ENCODE measurements around the gene ZNF768. TPM values are rescaled to one million over a fixed set of nuclear protein-coding genes. Genes with fewer than 3 reads are reported as not detected.
A peak's percentile ranks its signal among the peaks of the same experiment; 100 is the strongest.

Gene ZNF768
- total and polyA plus RNA-seq, 4 donors: 11.2 to 55.7 (median 45.8) TPM

DNA sequence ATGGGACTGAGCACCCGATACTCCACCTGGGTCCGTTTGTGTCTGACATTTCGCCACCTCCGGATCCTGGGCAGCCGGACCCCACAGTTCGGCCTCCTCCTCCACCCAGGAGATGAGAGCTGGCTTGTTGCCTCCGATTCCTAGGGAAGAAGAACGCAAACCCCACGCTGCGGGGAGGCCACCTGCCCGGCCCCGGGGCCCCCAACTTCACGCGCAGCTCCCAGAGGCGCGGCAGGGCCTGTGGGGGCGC lies 31.3 kb upstream of the ZNF768 start:
- no peak for DNase-seq (ENCODE audit: low read depth in 4 of 6, low spot score in 6 of 6)
- H3K27ac ChIP-seq (ENCODE audit: low read depth, low read length): peak overlapping the region; percentile 97
- H3K36me3 ChIP-seq (ENCODE audit: control insufficient read depth, insufficient read depth, low read length): peaks cover 37% of the 10 kb centered on the region
- peaks cover 34% of the 10 kb centered on the region for H3K4me1 ChIP-seq (ENCODE audit: control insufficient read depth, insufficient read depth, low read length)
- H3K4me3 ChIP-seq (ENCODE audit: low read depth, low read length): peak overlapping the region; percentile 96
- WGBS (ENCODE audit: insufficient coverage): under 1% methylated on average over 17 of the region's 17 CpGs
- peaks cover 2% of the 10 kb centered on the region for H3K27me3 ChIP-seq (ENCODE audit: control insufficient read depth, insufficient read depth, low read length)
- no peaks in the 10 kb centered on the region for H3K9me3 ChIP-seq (ENCODE audit: control insufficient read depth, insufficient read depth, low read length)

GRCh38 chr16:30556125-30556473 lies 29.7 kb upstream of the ZNF768 start:
- Histone ChIP-seq H3K4me1 (ENCODE audit: control insufficient read depth, insufficient read depth, low read length) (peaks cover 29% of the 10 kb centered on the region), H3K27me3 (ENCODE audit: control insufficient read depth, insufficient read depth, low read length) (no peaks in the 10 kb centered on the region), H3K4me3 (ENCODE audit: low read depth, low read length) (no peak overlapping the region), H3K9me3 (ENCODE audit: control insufficient read depth, insufficient read depth, low read length) (no peaks in the 10 kb centered on the region), H3K27ac (ENCODE audit: low read depth, low read length) (no peak overlapping the region), H3K36me3 (ENCODE audit: control insufficient read depth, insufficient read depth, low read length) (peaks cover 40% of the 10 kb centered on the region)
- 78% methylated on average over 10 of the region's 10 CpGs for WGBS (ENCODE audit: insufficient coverage)
- DNase-seq (ENCODE audit: low read depth in 4 of 6, low spot score in 6 of 6): no peak

DNA sequence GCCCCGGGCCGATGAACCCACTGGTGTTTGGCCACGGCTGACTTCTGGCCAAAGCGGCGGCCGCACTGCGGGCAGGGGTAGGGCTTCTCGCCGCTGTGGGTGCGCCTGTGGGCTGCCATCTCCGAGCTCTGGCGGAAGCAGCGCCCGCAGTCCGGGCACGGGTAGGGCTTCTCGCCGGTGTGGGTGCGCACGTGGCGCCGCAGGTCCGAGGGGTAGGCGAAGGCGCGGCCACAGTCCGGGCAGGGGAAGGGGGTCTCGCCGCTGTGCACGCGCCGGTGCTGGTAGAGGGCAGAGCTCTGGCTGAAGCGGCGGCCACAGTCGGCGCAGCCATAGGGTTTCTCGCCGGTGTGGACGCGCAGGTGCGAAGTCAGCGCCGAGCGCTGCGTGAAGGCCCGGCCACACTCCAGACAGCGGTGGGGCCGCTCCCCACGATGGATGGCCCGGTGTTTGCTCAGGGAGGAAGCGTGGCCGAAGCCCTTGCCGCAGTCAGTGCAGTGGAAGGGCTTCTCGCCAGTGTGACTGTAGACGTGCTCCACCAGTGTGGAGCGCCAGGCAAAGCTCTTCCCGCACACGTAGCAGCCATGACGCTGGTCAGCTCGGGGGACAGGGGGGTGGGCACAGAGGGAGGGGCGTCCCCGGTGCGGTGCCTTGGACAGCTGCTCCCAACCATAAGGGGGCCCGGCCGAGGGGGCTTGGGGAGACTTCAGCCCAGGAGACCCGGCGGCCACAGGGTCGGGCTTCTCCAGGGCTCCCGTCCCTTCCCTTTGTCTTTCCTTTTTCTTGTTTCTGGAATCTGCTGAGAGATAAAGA lies 29.2 kb upstream of the ZNF768 start:
- 97% methylated on average over 64 of the region's 69 CpGs for WGBS (ENCODE audit: insufficient coverage)

GRCh38 chr16:30554557-30555314 lies 28.4 kb upstream of the ZNF768 start:
- Histone ChIP-seq H3K4me1 (ENCODE audit: control insufficient read depth, insufficient read depth, low read length) (peaks cover 27% of the 10 kb centered on the region), H3K27me3 (ENCODE audit: control insufficient read depth, insufficient read depth, low read length) (no peaks in the 10 kb centered on the region), H3K4me3 (ENCODE audit: low read depth, low read length) (no peak overlapping the region), H3K27ac (ENCODE audit: low read depth, low read length) (no peak overlapping the region), H3K36me3 (ENCODE audit: control insufficient read depth, insufficient read depth, low read length) (peaks cover 40% of the 10 kb centered on the region), H3K9me3 (ENCODE audit: control insufficient read depth, insufficient read depth, low read length) (no peaks in the 10 kb centered on the region)
- WGBS (ENCODE audit: insufficient coverage): 96% methylated on average over 16 of the region's 18 CpGs
- DNase-seq (ENCODE audit: low read depth in 4 of 6, low spot score in 6 of 6): no peak

More for the DNA sequence above, 29.2 kb upstream of the ZNF768 start:
- no peak overlapping the region for H3K27ac ChIP-seq (ENCODE audit: low read depth, low read length)
- peaks cover 40% of the 10 kb centered on the region for H3K36me3 ChIP-seq (ENCODE audit: control insufficient read depth, insufficient read depth, low read length)
- H3K9me3 ChIP-seq (ENCODE audit: control insufficient read depth, insufficient read depth, low read length): no peaks in the 10 kb centered on the region
- no peak overlapping the region for H3K4me3 ChIP-seq (ENCODE audit: low read depth, low read length)
- no peaks in the 10 kb centered on the region for H3K27me3 ChIP-seq (ENCODE audit: control insufficient read depth, insufficient read depth, low read length)
- H3K4me1 ChIP-seq (ENCODE audit: control insufficient read depth, insufficient read depth, low read length): peaks cover 27% of the 10 kb centered on the region
- DNase-seq (ENCODE audit: low read depth in 4 of 6, low spot score in 6 of 6): no peak

DNA sequence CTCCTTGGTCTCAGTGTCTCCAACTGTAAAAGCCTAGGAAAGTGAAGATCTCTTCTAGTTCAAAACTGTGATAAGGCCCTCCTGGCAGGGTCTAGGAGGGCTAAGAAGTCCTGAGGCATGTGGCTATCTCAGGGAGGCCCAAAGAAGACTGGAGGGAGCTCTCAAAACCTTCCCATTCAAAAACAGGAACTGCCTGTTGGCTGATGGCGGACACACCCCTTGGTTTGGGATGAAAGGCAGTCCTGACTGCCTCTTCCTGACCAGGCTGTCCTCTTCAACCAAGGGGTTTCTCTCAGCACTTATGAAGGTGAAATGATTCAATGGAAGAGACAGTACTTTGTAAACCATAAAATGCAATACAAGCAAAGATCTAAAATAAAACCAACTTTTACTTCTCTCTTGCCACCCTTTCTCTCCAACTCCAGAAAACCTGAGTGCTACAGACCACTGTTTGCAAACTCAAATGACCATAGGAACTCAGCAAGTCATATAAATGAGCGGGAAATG lies 27.1 kb upstream of the ZNF768 start:
- Histone ChIP-seq H3K27ac (ENCODE audit: low read depth, low read length) (no peak overlapping the region), H3K9me3 (ENCODE audit: control insufficient read depth, insufficient read depth, low read length) (no peaks in the 10 kb centered on the region), H3K4me1 (ENCODE audit: control insufficient read depth, insufficient read depth, low read length) (peaks cover 21% of the 10 kb centered on the region), H3K36me3 (ENCODE audit: control insufficient read depth, insufficient read depth, low read length) (peaks cover 40% of the 10 kb centered on the region), H3K4me3 (ENCODE audit: low read depth, low read length) (no peak overlapping the region), H3K27me3 (ENCODE audit: control insufficient read depth, insufficient read depth, low read length) (no peaks in the 10 kb centered on the region)
- no peak for DNase-seq (ENCODE audit: low read depth in 4 of 6, low spot score in 6 of 6)
- WGBS (ENCODE audit: insufficient coverage): no CpG with 5 or more reads among the region's 2 CpGs

DNA sequence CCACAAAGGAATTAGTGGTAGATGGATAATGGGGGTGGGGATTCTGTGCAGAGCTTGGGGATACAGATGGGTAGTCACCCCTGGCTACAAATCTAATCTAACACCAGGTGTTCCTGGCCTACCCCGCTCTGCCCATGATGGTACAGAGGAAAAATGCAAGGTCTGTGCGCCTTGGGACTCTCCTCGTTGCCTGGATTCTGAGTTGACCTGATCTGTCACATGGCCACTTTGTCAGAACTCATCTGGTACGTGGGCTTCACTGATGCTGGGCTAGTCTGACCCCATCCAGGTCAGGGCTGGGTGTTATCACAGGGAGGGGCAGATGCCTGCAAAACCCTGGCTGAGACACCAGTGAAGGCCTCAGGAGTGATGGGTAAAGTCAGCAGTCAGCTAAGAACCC lies 26.6 kb upstream of the ZNF768 start:
- WGBS (ENCODE audit: insufficient coverage): 92% methylated on average over 4 of the region's 4 CpGs
- H3K4me1 ChIP-seq (ENCODE audit: control insufficient read depth, insufficient read depth, low read length): peaks cover 20% of the 10 kb centered on the region
- H3K27me3 ChIP-seq (ENCODE audit: control insufficient read depth, insufficient read depth, low read length): no peaks in the 10 kb centered on the region
- DNase-seq (ENCODE audit: low read depth in 4 of 6, low spot score in 6 of 6): no peak
- H3K4me3 ChIP-seq (ENCODE audit: low read depth, low read length): no peak overlapping the region
- H3K9me3 ChIP-seq (ENCODE audit: control insufficient read depth, insufficient read depth, low read length): no peaks in the 10 kb centered on the region
- H3K27ac ChIP-seq (ENCODE audit: low read depth, low read length): no peak overlapping the region
- H3K36me3 ChIP-seq (ENCODE audit: control insufficient read depth, insufficient read depth, low read length): peaks cover 40% of the 10 kb centered on the region

DNA sequence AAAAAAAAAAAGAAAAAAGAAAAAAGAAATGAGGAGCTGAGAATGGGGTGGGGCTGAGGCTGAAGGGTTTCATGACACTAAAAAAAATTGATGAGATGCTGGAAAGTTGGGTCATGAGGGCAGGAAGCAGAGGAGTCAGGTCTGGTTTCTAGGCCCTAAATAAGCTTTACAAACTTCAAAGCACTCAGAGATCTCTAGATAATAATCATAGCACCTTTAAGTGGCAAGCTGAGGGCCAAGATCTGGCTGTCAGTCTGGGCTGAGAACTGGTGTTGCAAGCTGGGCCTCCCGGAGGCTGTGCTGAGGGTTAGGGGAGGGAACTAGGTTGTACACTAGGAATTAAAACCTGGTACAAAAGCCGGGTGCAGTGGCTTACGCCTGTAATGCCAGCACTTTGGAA lies 25.4 kb upstream of the ZNF768 start:
- DNase-seq (ENCODE audit: low read depth in 4 of 6, low spot score in 6 of 6): no peak
- Histone ChIP-seq H3K9me3 (ENCODE audit: control insufficient read depth, insufficient read depth, low read length) (no peaks in the 10 kb centered on the region), H3K27ac (ENCODE audit: low read depth, low read length) (no peak overlapping the region), H3K4me1 (ENCODE audit: control insufficient read depth, insufficient read depth, low read length) (peaks cover 10% of the 10 kb centered on the region), H3K27me3 (ENCODE audit: control insufficient read depth, insufficient read depth, low read length) (no peaks in the 10 kb centered on the region), H3K4me3 (ENCODE audit: low read depth, low read length) (no peak overlapping the region), H3K36me3 (ENCODE audit: control insufficient read depth, insufficient read depth, low read length) (peaks cover 40% of the 10 kb centered on the region)
- WGBS (ENCODE audit: insufficient coverage): 94% methylated on average over 2 of the region's 3 CpGs

- 73% methylated on average over 7 of the region's 8 CpGs for WGBS (ENCODE audit: insufficient coverage)
- Histone ChIP-seq H3K4me1 (ENCODE audit: control insufficient read depth, insufficient read depth, low read length) (no peaks in the 10 kb centered on the region), H3K36me3 (ENCODE audit: control insufficient read depth, insufficient read depth, low read length) (peaks cover 11% of the 10 kb centered on the region), H3K27me3 (ENCODE audit: control insufficient read depth, insufficient read depth, low read length) (no peaks in the 10 kb centered on the region), H3K9me3 (ENCODE audit: control insufficient read depth, insufficient read depth, low read length) (no peaks in the 10 kb centered on the region), H3K27ac (ENCODE audit: low read depth, low read length) (no peak overlapping the region), H3K4me3 (ENCODE audit: low read depth, low read length) (no peak overlapping the region)
- DNase-seq (ENCODE audit: low read depth in 4 of 6, low spot score in 6 of 6): no peak
These were observed 22.3 kb upstream of the ZNF768 start for GRCh38 chr16:30548416-30549253.

DNA sequence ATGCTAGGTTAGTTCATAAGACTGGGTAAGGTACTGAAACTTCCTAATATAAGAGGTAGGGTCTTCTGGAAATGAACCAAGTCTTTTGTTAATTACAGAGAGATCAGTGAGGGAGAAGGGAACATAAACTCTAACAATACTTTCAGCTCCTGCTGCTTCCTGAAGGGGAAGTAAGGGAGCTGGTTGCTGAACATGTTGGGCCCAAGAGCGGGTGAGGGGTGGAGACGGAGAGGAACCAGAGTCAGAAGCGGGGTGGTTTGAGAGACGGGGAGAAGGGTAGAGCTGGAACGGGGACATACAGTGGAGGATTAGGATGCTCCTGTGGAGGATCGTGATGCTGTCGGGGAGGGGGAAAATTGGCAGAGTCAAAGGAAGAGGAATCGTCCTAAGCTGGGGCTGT lies 19.7 kb upstream of the ZNF768 start:
- Histone ChIP-seq H3K4me1 (ENCODE audit: control insufficient read depth, insufficient read depth, low read length) (no peaks in the 10 kb centered on the region), H3K36me3 (ENCODE audit: control insufficient read depth, insufficient read depth, low read length) (no peaks in the 10 kb centered on the region), H3K27me3 (ENCODE audit: control insufficient read depth, insufficient read depth, low read length) (no peaks in the 10 kb centered on the region), H3K4me3 (ENCODE audit: low read depth, low read length) (no peak overlapping the region), H3K27ac (ENCODE audit: low read depth, low read length) (no peak overlapping the region), H3K9me3 (ENCODE audit: control insufficient read depth, insufficient read depth, low read length) (no peaks in the 10 kb centered on the region)
- WGBS (ENCODE audit: insufficient coverage): 83% methylated on average over 8 of the region's 8 CpGs
- no peak for DNase-seq (ENCODE audit: low read depth in 4 of 6, low spot score in 6 of 6)
